BJ (cell line): ENCODE results near the gene DPPA5. TPM values are rescaled to one million over a fixed set of nuclear protein-coding genes. Genes with fewer than 3 reads are reported as not detected.
A peak's percentile ranks its signal among the peaks of the same experiment; 100 is the strongest.
"Not testable (repeated sequence)": the region's sequence is repeated elsewhere in the genome, so short reads cannot be mapped to it uniquely, and the experiment has no call there.

Experiments
- CTCF ChIA-PET: fragments of 350-600 bp; formaldehyde crosslinking; extraction: SDS; loops from one replicate; lab custom pipeline; 2021; ENCODE audit warnings: antibody characterized with exemption, inconsistent platforms; lab: Yijun Ruan, JAX
- POLR2A ChIA-PET: fragments of 300-600 bp; sonication (Branson Sonifier 250); formaldehyde crosslinking; extraction: SDS; loops from one replicate; lab custom pipeline; 2021; ENCODE audit warnings: antibody characterized with exemption; lab: Charles Lee
- DNase-seq: peaks from one replicate; pipeline ENCODE4 v3.0.0-alpha.2; 2011; ENCODE audit warnings: low read depth
- H3K27me3 ChIP-seq: 2 replicates; pipeline ENCODE4 v1.6.0; 2011; ENCODE audit warnings: low read length; ENCODE audit not compliant: control insufficient read depth, insufficient read depth
- H3K36me3 ChIP-seq: 2 replicates; pipeline ENCODE4 v1.5.1; 2011; ENCODE audit warnings: low read length; ENCODE audit not compliant: control insufficient read depth, insufficient read depth
- H3K4me3 ChIP-seq: 2 replicates; pipeline ENCODE4 v1.5.1; 2011; ENCODE audit warnings: low read depth, mild to moderate bottlenecking, control low read depth, low read length
- CTCF ChIP-seq: IDR thresholded peaks from 2 replicates; pipeline ENCODE4 v1.5.1; 2011; ENCODE audit warnings: low read depth, mild to moderate bottlenecking, control low read depth, inconsistent platforms, low read length, moderate library complexity; ENCODE audit not compliant: insufficient read depth
- polyA plus RNA-seq: library from polyadenylated mRNA; depleted of rRNA; stranded (reverse); fragments of >200 nt; gene quantifications from 2 replicates; pipeline ENCODE4 v1.2.3, GENCODE V29; 2011

Gene DPPA5
- polyA plus RNA-seq, 1 experiment: not detected

GRCh38 chr6:73323323-73323722 is 30.8 kb downstream of the DPPA5 start:
- ChIA-PET POLR2A (no interaction called here), CTCF (no interaction called here)
- TF ChIP-seq CTCF: no peak
- H3K27me3 ChIP-seq: no peaks in the 10 kb centered on the region
- no peak for DNase-seq
- no peak overlapping the region for H3K4me3 ChIP-seq
- H3K36me3 ChIP-seq: no peaks in the 10 kb centered on the region

GRCh38 chr6:73314577-73315492 is 39.2 kb downstream of the DPPA5 start:
- H3K4me3 ChIP-seq: peak overlapping the region; percentile 21; the same call in 1 of the 2 replicates
- ChIA-PET CTCF (interaction anchor here (0.8 to 1.9 kb wide), 2 partner anchors 8 to 29 kb away, joined by 3 to 6 read pairs; no protein-coding TSS in a partner anchor), POLR2A (no interaction called here)
- H3K27me3 ChIP-seq: no peaks in the 10 kb centered on the region; the same call in 1 of the 2 replicates
- H3K36me3 ChIP-seq: no peaks in the 10 kb centered on the region
- no peak for DNase-seq
- TF ChIP-seq CTCF: no peak

GRCh38 chr6:73310503-73310845 is 43.6 kb downstream of the DPPA5 start:
- POLR2A ChIA-PET, H3K27me3 ChIP-seq, H3K36me3 ChIP-seq, DNase-seq: not testable (repeated sequence)
- peak overlapping the region; percentile 64 for H3K4me3 ChIP-seq
- CTCF ChIA-PET: interaction anchor here (6.8 kb wide), 1 partner anchor 17 kb away, joined by 27 read pairs; no protein-coding TSS in a partner anchor

- peak; percentile 77 for TF ChIP-seq CTCF
- CTCF ChIA-PET: interaction anchor here (0.6 to 6.8 kb wide), 6 partner anchors 8 to 225 kb away, joined by 3 to 27 read pairs (median 4); no protein-coding TSS in a partner anchor
- POLR2A ChIA-PET: interaction anchor here (0.6 kb wide), 1 partner anchor 78 kb away, joined by 9 read pairs; no protein-coding TSS in a partner anchor
These were observed 44.1 kb downstream of the DPPA5 start for GRCh38 chr6:73309785-73310502.

GRCh38 chr6:73309535-73309784 is 44.6 kb downstream of the DPPA5 start:
- DNase-seq: no peak
- TF ChIP-seq CTCF: no peak
- Histone ChIP-seq H3K4me3 (peak overlapping the region; percentile 64), H3K36me3 (no peaks in the 10 kb centered on the region), H3K27me3 (no peaks in the 10 kb centered on the region)
- POLR2A ChIA-PET: interaction anchor here (0.6 kb wide), 1 partner anchor 78 kb away, joined by 9 read pairs; no protein-coding TSS in a partner anchor
- CTCF ChIA-PET: interaction anchor here (0.6 to 6.8 kb wide), 6 partner anchors 9 to 225 kb away, joined by 3 to 27 read pairs (median 4); no protein-coding TSS in a partner anchor

More at GRCh38 chr6:73309785-73310502, 44.1 kb downstream of the DPPA5 start:
- no peak for DNase-seq
- Histone ChIP-seq H3K27me3 (no peaks in the 10 kb centered on the region; the same call in 1 of the 2 replicates), H3K36me3 (no peaks in the 10 kb centered on the region), H3K4me3 (peak overlapping the region; percentile 64)
